Left forelimb (tissue), 1 donor: ENCODE results near the gene RFC3.
A peak's percentile ranks its signal among the peaks of the same experiment; 100 is the strongest.
"Not testable (repeated sequence)": the region's sequence is repeated elsewhere in the genome, so short reads cannot be mapped to it uniquely, and the experiment has no call there.

Experiments used
- DNase-seq: peaks from one replicate; pipeline ENCODE4 v3.0.0-alpha.2; 2018; ENCODE audit warnings: low spot score

The RFC3 gene

GRCh38 chr13:33817901-33818706 is at the start of gene RFC3:
TSS of gene RFC3 (plus strand) at chr13:33818149. CDS start at chr13:33818179, 30 bp downstream.
- DNase-seq, result peak; percentile 97

- DNase-seq, result no peak
Measured at GRCh38 chr13:33771296-33771695, 46.7 kb upstream of the RFC3 start.

- DNase-seq, result no peak
Measured at GRCh38 chr13:33773790-33774462, 44.0 kb upstream of the RFC3 start.

GRCh38 chr13:33775339-33776108 is 42.4 kb upstream of the RFC3 start:
- DNase-seq, result no peak

- no peak for DNase-seq
Measured at GRCh38 chr13:33776239-33776881, 41.6 kb upstream of the RFC3 start.

- DNase-seq, result no peak
Measured at GRCh38 chr13:33782631-33783030, 35.3 kb upstream of the RFC3 start.

GRCh38 chr13:33783212-33783611 is 34.7 kb upstream of the RFC3 start:
- not testable (repeated sequence) for DNase-seq

GRCh38 chr13:33784738-33785137 is 33.2 kb upstream of the RFC3 start:
- no peak for DNase-seq

- DNase-seq, result no peak
Measured at GRCh38 chr13:33785384-33785783, 32.6 kb upstream of the RFC3 start.

GRCh38 chr13:33787051-33787591 is 30.8 kb upstream of the RFC3 start:
- DNase-seq, result no peak

GRCh38 chr13:33789066-33789606 is 28.8 kb upstream of the RFC3 start:
- no peak for DNase-seq

- no peak for DNase-seq
Measured at GRCh38 chr13:33789739-33790138, 28.2 kb upstream of the RFC3 start.

- no peak for DNase-seq
Measured at GRCh38 chr13:33793726-33794125, 24.2 kb upstream of the RFC3 start.

- no peak for DNase-seq
Measured at GRCh38 chr13:33794576-33794975, 23.4 kb upstream of the RFC3 start.

GRCh38 chr13:33796095-33796494 is 21.9 kb upstream of the RFC3 start:
- DNase-seq, result no peak

GRCh38 chr13:33797622-33798021 is 20.3 kb upstream of the RFC3 start:
- DNase-seq, result no peak

- no peak for DNase-seq
Measured at GRCh38 chr13:33798023-33798422, 19.9 kb upstream of the RFC3 start.

- no peak for DNase-seq
Measured at GRCh38 chr13:33799950-33800592, 17.9 kb upstream of the RFC3 start.

GRCh38 chr13:33800646-33801186 is 17.2 kb upstream of the RFC3 start:
- DNase-seq, result no peak

- DNase-seq, result no peak
Measured at GRCh38 chr13:33806470-33807248, 11.3 kb upstream of the RFC3 start.
